ENCODE data around the gene INKA2.

INKA2 gene

GRCh38 chr1:111736548-111737215 lies 2.5 kb downstream of the INKA2 start:
- TF ChIP-seq CTCF (IDR thresholded peaks at IDR 0.05), result no peak
- TF ChIP-seq ZFX (IDR thresholded peaks at IDR 0.05; ENCODE audit: borderline replicate concordance), result no peak
- no peak overlapping the region for H3K27ac ChIP-seq

- H3K27ac ChIP-seq, result no peak overlapping the region
- TF ChIP-seq CTCF (IDR thresholded peaks at IDR 0.05) (no peak), ZFX (IDR thresholded peaks at IDR 0.05; ENCODE audit: borderline replicate concordance) (no peak)
Measured at GRCh38 chr1:111735858-111736544, 3.2 kb downstream of the INKA2 start.

- no peak overlapping the region for H3K27ac ChIP-seq
- TF ChIP-seq ZFX (IDR thresholded peaks at IDR 0.05; ENCODE audit: borderline replicate concordance) (no peak), CTCF (IDR thresholded peaks at IDR 0.05) (no peak)
Measured at GRCh38 chr1:111735321-111735720, 3.9 kb downstream of the INKA2 start.

GRCh38 chr1:111734856-111735255 lies 4.3 kb downstream of the INKA2 start:
- TF ChIP-seq CTCF (IDR thresholded peaks at IDR 0.05), result no peak
- no peak for TF ChIP-seq ZFX (IDR thresholded peaks at IDR 0.05; ENCODE audit: borderline replicate concordance)
- no peak overlapping the region for H3K27ac ChIP-seq

- H3K27ac ChIP-seq, result no peak overlapping the region
- no peak for TF ChIP-seq ZFX (IDR thresholded peaks at IDR 0.05; ENCODE audit: borderline replicate concordance)
Measured at GRCh38 chr1:111734426-111734825, 4.8 kb downstream of the INKA2 start.

GRCh38 chr1:111733992-111734341 lies 5.2 kb downstream of the INKA2 start:
- TF ChIP-seq ZFX (IDR thresholded peaks at IDR 0.05; ENCODE audit: borderline replicate concordance) (no peak), CTCF (IDR thresholded peaks at IDR 0.05) (no peak)
- no peak overlapping the region for H3K27ac ChIP-seq

GRCh38 chr1:111733183-111733991 lies 5.8 kb downstream of the INKA2 start:
- TF ChIP-seq CTCF (IDR thresholded peaks at IDR 0.05) (no peak), ZFX (IDR thresholded peaks at IDR 0.05; ENCODE audit: borderline replicate concordance) (no peak)
- no peak overlapping the region for H3K27ac ChIP-seq
